WTC11 (cell line): ENCODE measurements around the gene ZNF514.

ENCODE experiments used
- E2F5 ChIP-seq: sonication (generic); formaldehyde crosslinking; IDR thresholded peaks from 2 replicates; pipeline ENCODE4 v1.8.1; 2022; ENCODE audit warnings: mild to moderate bottlenecking, moderate library complexity, missing genetic modification reagents
- ETV6 ChIP-seq: sonication (generic); formaldehyde crosslinking; IDR thresholded peaks from 2 replicates; pipeline ENCODE4 v1.8.1; 2022; ENCODE audit warnings: mild to moderate bottlenecking, missing genetic modification reagents
- HMGA2 ChIP-seq: fragments of 250-450 bp; sonication (Bioruptor Pico); IDR thresholded peaks from 2 replicates; pipeline ENCODE4 v1.4.0; 2021; ENCODE audit warnings: mild to moderate bottlenecking, moderate library complexity
- PRRX2 ChIP-seq: fragments of 250-450 bp; sonication (Bioruptor Pico); IDR thresholded peaks from 2 replicates; pipeline ENCODE4 v1.8.0; 2021; ENCODE audit warnings: mild to moderate bottlenecking

DNA sequence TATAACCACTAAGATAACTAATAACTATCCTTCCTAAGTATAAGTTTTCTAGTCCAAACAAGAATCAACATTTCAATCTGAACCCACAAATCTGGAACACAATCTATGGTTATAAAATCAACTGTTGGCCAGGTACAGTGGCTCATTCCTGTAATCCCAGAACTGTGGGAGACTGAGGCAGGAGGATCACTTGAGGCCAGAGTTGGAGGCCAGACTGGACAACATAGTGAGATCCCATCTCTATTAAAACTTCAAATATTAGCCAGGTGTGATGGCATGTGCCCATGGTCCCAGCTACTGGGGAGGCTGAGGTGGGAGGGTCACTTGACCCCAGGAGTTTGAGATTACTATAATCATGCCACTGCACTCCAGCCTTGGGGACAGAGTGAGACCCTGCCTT lies 49.3 kb downstream of the ZNF514 start:
- TF ChIP-seq ETV6 (CRISPR knock-in tag), result no peak
- TF ChIP-seq HMGA2 (CRISPR knock-in tag), result no peak
- TF ChIP-seq E2F5 (CRISPR knock-in tag), result no peak
- TF ChIP-seq PRRX2, result no peak
